Ishikawa (cell line): ENCODE results near the gene AATK.

Experiments
- CEBPB ChIP-seq: IDR thresholded peaks from 2 replicates; pipeline ENCODE4 v1.6.1; 2012
- CREB1 ChIP-seq: IDR thresholded peaks from 2 replicates; pipeline ENCODE4 v1.6.1; 2012; ENCODE audit warnings: low read depth
- EP300 ChIP-seq: IDR thresholded peaks from 2 replicates; pipeline ENCODE4 v1.6.1; 2012; ENCODE audit warnings: borderline replicate concordance
- FOXM1 ChIP-seq: IDR thresholded peaks from 2 replicates; pipeline ENCODE4 v1.6.1; 2012; ENCODE audit warnings: low read depth, borderline replicate concordance
- MAX ChIP-seq: IDR thresholded peaks from 2 replicates; pipeline ENCODE4 v1.6.1; 2012
- NFIC ChIP-seq: IDR thresholded peaks from 2 replicates; pipeline ENCODE4 v1.6.1; 2012
- RAD21 ChIP-seq: IDR thresholded peaks from 2 replicates; pipeline ENCODE4 v1.6.1; 2012; ENCODE audit warnings: low read depth
- REST ChIP-seq: IDR thresholded peaks from 2 replicates; pipeline ENCODE4 v1.6.1; 2012; ENCODE audit warnings: low read depth, mild to moderate bottlenecking
- TAF1 ChIP-seq: IDR thresholded peaks from 2 replicates; pipeline ENCODE4 v1.6.1; 2012; ENCODE audit warnings: low read depth, mild to moderate bottlenecking
- TCF12 ChIP-seq: IDR thresholded peaks from 2 replicates; pipeline ENCODE4 v1.6.1; 2012; ENCODE audit warnings: low read depth
- TEAD4 ChIP-seq: IDR thresholded peaks from 2 replicates; pipeline ENCODE4 v1.6.1; 2012
- USF1 ChIP-seq: IDR thresholded peaks from 2 replicates; pipeline ENCODE4 v1.6.1; 2012
- ZBTB7A ChIP-seq: IDR thresholded peaks from 2 replicates; pipeline ENCODE4 v1.6.1; 2012; ENCODE audit warnings: low read depth

- TF ChIP-seq RAD21, result no peak
- TF ChIP-seq MAX, result no peak
- no peak for TF ChIP-seq CREB1
- no peak for TF ChIP-seq CEBPB
- no peak for TF ChIP-seq REST
- no peak for TF ChIP-seq TCF12
- no peak for TF ChIP-seq EP300
- TF ChIP-seq USF1, result no peak
- TF ChIP-seq TAF1, result no peak
- TF ChIP-seq NFIC, result no peak
- no peak for TF ChIP-seq ZBTB7A
- no peak for TF ChIP-seq FOXM1
- no peak for TF ChIP-seq TEAD4
Observed at GRCh38 chr17:81097943-81098308, 68.1 kb downstream of the AATK start.
